Activated naive CD8-positive, alpha-beta T cell treated with anti-CD3 and anti-CD28 coated beads, Interleukin-2, amount 50 U/mL, for 24 hours (primary cell): ENCODE results near the gene WNT2B.

Experiments
- ATAC-seq: fragments of 150-1000 bp; cut with Tn5 transposase; one replicate; pipeline ENCODE4 v1.10.0; 2021
- DNase-seq: peaks from one replicate; pipeline ENCODE4 v3.0.0; 2021
- H3K27ac Mint-ChIP-seq: one replicate; pipeline ENCODE4 v1.8.0; 2021; ENCODE audit warnings: mild to moderate bottlenecking, mixed read lengths
- H3K27me3 Mint-ChIP-seq: one replicate; pipeline ENCODE4 v1.8.0; 2021; ENCODE audit warnings: mixed read lengths
- H3K36me3 Mint-ChIP-seq: one replicate; pipeline ENCODE4 v1.8.0; 2021; ENCODE audit warnings: low read depth, mixed read lengths
- H3K4me1 Mint-ChIP-seq: one replicate; pipeline ENCODE4 v1.8.0; 2021; ENCODE audit warnings: mixed read lengths
- H3K4me3 Mint-ChIP-seq: one replicate; pipeline ENCODE4 v1.8.0; 2021; ENCODE audit warnings: mild to moderate bottlenecking, moderate library complexity, mixed read lengths
- H3K9me3 Mint-ChIP-seq: one replicate; pipeline ENCODE4 v1.8.0; 2021; ENCODE audit warnings: mixed read lengths

The WNT2B gene

DNA sequence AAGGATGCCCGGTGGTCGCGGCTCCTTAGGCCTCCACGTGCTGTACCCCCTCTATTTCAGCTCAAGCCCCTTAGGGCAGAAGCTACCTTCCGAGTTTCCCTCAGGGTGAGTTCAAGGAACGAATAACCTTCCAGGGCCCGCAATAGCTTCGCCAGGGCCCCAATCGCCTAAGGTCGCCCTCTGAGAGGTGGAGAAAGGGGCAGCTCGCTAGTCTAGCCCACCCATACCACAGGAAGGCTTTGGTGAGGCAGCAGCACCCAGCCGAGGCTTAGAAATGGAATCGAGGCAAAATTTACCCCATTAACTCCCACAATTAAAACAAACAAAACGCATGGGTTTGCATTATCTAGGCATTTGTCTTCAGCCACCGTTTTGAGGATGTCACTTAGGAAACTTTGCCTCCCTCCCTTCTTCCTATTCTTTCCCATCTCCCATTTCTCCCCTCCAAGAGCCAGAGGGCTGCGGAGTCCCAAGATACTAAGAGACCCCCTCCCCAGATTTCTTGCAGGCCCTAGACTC is 954 bp downstream of the WNT2B start:
- Mint-ChIP-seq H3K27me3 (peaks cover 37% of the 10 kb centered on the region), H3K4me1 (peaks cover 6% of the 10 kb centered on the region), H3K9me3 (no peaks in the 10 kb centered on the region), H3K27ac (no peak overlapping the region), H3K4me3 (peak overlapping the region; percentile 3), H3K36me3 (no peaks in the 10 kb centered on the region)
- DNase-seq (no peak), ATAC-seq (no peak)

DNA sequence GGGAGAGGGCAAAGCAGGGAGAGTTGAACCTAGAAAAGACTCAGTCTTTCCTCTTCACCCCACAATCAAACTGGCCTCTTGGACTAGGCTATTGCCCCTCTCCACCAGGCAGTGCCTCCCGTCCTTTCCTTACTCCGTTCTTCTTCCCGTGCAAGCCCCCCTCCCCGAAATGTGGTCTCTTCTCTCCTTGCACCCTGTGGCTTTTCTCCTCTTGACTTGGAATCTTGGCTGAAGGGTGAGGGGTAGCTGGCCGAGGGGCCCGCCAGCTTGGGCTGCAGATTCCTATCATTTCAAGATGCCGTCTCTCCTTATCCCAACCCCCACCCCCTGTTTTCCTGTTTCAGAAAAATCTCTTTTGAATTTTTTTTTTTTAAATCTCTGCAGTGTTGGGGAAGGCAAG is 1.6 kb downstream of the WNT2B start:
- peaks cover 6% of the 10 kb centered on the region for H3K4me1 Mint-ChIP-seq
- no peak overlapping the region for H3K4me3 Mint-ChIP-seq
- no peak overlapping the region for H3K27ac Mint-ChIP-seq
- H3K27me3 Mint-ChIP-seq, result peaks cover 35% of the 10 kb centered on the region
- ATAC-seq (no peak), DNase-seq (no peak)
- no peaks in the 10 kb centered on the region for H3K36me3 Mint-ChIP-seq
- no peaks in the 10 kb centered on the region for H3K9me3 Mint-ChIP-seq

DNA sequence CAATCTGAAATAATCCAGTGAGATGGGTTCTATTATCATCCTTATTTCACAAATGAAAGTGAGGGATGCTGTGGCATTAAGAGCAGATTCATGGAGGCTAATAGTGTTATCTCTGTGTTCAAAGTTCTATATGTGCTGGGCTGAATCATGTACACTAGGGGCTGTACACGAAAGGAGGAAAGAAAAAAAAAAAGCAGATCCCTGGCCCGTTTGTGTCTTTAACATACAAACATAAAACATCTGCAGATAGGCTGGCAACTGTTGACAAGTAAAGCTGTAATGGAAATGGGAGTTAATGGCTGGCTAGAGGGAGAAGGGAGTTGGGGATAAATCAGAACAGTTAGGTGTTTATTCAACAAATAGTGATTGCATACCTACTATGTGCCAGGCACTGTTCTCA is 3.1 kb downstream of the WNT2B start:
- Mint-ChIP-seq H3K36me3 (no peaks in the 10 kb centered on the region), H3K27ac (no peak overlapping the region), H3K4me3 (no peak overlapping the region), H3K9me3 (no peaks in the 10 kb centered on the region), H3K27me3 (peaks cover 29% of the 10 kb centered on the region), H3K4me1 (peaks cover 6% of the 10 kb centered on the region)
- ATAC-seq (no peak), DNase-seq (no peak)

DNA sequence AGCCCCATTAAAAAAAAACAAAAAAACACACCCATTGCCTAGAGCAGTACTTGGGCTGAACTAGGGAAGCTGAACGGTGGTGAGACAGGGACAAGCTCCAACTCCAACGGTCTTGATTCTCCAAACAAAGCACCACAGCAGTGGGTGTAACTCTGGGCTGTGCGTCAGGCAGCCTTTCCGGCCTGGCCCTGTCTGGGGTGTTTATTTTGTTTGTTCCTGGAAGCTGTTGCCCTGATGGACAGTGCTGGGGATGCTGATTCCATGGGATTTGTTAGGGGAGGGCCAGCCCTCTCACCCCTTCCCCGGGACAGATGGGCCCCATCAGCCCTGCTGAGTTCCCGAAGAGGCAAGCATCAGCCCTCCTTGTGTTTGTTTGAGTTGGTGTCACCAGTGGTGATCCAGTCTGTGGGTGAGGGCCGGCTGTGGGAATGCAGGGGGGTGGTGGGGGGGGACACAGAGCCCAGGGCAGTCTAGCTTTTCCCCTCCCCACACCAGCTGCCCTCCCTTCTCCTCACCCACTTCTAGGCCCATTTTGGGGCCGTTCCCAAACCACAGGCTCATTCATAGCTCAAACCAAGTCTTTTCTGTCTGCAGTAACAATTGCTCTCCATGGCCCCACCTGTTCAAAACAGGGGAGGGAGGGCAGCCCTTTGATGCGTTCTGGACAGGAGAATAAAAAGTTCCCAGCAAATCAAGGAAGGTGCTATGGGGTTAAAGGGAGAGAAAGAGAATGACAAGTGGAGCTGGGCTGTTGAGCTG is 4.5 kb downstream of the WNT2B start:
- H3K9me3 Mint-ChIP-seq, result no peaks in the 10 kb centered on the region
- no peak overlapping the region for H3K4me3 Mint-ChIP-seq
- no peaks in the 10 kb centered on the region for H3K36me3 Mint-ChIP-seq
- no peak overlapping the region for H3K27ac Mint-ChIP-seq
- peaks cover 18% of the 10 kb centered on the region for H3K27me3 Mint-ChIP-seq
- H3K4me1 Mint-ChIP-seq, result peaks cover 2% of the 10 kb centered on the region
- ATAC-seq (no peak), DNase-seq (no peak)

DNA sequence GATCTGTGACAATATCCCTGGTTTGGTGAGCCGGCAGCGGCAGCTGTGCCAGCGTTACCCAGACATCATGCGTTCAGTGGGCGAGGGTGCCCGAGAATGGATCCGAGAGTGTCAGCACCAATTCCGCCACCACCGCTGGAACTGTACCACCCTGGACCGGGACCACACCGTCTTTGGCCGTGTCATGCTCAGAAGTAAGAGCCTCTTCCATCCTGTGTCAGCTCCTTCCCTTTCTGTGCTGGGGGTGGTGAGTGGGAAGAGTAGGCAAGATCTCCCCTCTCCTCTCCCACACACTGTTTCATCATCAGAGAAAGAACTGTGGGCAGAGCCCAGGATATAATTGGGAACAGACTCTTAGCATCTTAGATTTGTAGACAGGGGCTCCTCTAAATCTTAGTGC is 6.1 kb downstream of the WNT2B start:
- Mint-ChIP-seq H3K9me3 (no peaks in the 10 kb centered on the region), H3K4me1 (no peaks in the 10 kb centered on the region), H3K27ac (no peak overlapping the region), H3K4me3 (no peak overlapping the region), H3K36me3 (no peaks in the 10 kb centered on the region), H3K27me3 (peaks cover 9% of the 10 kb centered on the region)
- no peak for DNase-seq
- no peak for ATAC-seq

DNA sequence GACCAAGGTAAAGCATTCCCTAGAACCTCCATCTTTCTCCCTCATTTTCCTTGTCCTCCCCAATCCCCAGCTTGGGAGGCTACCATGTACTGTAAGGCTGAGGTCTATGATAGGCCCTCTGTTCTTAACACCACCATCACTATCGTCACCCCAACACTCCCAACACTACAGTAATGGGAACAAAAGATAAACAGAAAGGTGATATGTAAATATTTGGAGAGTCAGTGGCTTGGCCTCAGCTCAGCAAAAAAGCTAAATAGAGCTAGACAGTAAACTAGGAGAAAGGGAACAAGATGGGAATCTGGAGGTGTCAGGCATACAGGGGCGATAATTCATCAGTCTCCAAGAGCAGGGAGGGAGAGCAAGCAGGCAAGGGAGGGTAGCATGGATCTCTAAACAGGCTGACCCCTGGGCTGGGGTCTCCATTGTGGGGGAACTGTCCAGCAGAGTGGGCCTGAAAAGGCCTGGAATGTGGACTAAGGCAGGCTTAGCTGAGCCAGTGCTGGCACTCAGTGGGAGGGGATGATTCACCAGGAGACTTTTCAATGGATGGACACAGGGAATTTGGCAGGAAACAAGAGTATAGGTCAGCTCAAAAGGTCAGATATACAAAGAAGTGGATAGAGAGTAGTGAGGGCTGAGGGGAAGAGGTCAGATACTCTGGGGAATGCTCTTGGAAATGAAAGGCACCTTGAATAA is 6.7 kb downstream of the WNT2B start:
- Mint-ChIP-seq H3K9me3 (no peaks in the 10 kb centered on the region), H3K4me1 (no peaks in the 10 kb centered on the region), H3K27ac (no peak overlapping the region), H3K36me3 (no peaks in the 10 kb centered on the region), H3K27me3 (peaks cover 3% of the 10 kb centered on the region), H3K4me3 (no peak overlapping the region)
- no peak for ATAC-seq
- DNase-seq, result no peak

DNA sequence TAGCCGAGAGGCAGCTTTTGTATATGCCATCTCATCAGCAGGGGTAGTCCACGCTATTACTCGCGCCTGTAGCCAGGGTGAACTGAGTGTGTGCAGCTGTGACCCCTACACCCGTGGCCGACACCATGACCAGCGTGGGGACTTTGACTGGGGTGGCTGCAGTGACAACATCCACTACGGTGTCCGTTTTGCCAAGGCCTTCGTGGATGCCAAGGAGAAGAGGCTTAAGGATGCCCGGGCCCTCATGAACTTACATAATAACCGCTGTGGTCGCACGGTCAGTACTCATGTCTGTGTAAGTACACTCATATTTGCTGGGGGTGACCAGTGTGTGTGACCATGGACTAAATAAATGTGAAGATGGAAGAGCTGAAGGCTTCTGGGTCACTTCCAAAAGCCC is 7.4 kb downstream of the WNT2B start:
- H3K9me3 Mint-ChIP-seq, result no peaks in the 10 kb centered on the region
- no peak for DNase-seq
- H3K4me3 Mint-ChIP-seq, result no peak overlapping the region
- H3K27me3 Mint-ChIP-seq, result no peaks in the 10 kb centered on the region
- ATAC-seq, result no peak
- no peaks in the 10 kb centered on the region for H3K4me1 Mint-ChIP-seq
- no peaks in the 10 kb centered on the region for H3K36me3 Mint-ChIP-seq
- no peak overlapping the region for H3K27ac Mint-ChIP-seq

DNA sequence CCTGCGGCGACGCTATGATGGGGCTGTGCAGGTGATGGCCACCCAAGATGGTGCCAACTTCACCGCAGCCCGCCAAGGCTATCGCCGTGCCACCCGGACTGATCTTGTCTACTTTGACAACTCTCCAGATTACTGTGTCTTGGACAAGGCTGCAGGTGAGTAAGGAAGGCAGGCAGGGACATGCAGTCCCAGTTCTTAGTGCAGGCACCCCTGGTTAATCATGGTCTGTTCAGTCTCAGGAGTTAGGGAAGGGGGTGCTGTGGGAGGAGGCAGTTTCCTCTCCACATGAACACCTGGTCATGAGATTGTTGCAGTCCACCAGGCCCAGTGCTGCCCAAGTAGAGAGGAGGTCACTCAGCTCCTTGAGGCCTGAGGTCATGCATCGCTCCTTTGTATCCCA is 8.5 kb downstream of the WNT2B start:
- no peaks in the 10 kb centered on the region for H3K27me3 Mint-ChIP-seq
- H3K36me3 Mint-ChIP-seq, result no peaks in the 10 kb centered on the region
- ATAC-seq, result no peak
- no peaks in the 10 kb centered on the region for H3K4me1 Mint-ChIP-seq
- DNase-seq, result no peak
- H3K9me3 Mint-ChIP-seq, result no peaks in the 10 kb centered on the region
- no peak overlapping the region for H3K4me3 Mint-ChIP-seq
- no peak overlapping the region for H3K27ac Mint-ChIP-seq

DNA sequence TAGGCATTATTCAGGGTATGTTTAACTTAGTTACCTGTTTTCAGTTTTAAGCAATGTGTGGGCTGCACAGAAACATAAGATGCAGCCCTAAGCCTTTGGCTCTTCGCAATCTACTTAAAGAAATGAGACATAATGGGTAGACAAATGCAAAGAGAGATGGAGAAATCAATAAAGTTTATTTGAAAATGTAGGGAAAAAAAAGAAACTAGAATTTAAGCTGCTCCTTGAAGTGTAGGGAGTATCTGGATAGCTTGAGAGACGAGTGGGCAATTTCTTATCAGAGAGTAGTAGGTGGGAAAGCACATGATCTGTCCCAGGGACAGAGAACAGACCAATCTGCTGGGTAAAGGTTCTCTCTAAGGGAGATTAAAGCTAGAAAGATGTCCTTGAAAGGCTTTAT is 8.9 kb downstream of the WNT2B start:
- no peaks in the 10 kb centered on the region for H3K36me3 Mint-ChIP-seq

DNA sequence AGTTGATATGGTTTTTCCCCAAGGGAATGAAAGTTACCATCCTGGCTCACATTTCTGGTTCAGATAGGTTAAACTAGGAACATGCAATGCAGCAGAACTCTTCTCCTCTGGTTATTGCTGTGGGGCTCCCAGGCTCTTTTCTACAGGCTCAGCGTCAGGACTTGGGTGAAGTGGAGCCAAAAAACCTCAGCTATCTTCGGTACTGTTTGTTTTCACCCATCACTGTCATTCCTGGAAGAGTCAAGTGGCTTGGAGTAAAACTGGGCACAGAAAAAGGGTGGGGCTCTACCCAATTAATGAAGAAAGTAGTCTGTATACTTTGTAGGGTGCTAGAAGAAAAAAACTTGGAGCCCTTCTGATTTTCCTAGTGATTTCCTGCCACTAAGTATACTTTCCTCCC is 9.4 kb downstream of the WNT2B start:
- H3K9me3 Mint-ChIP-seq, result no peaks in the 10 kb centered on the region
- ATAC-seq (no peak), DNase-seq (no peak)
- H3K4me1 Mint-ChIP-seq, result no peaks in the 10 kb centered on the region
- H3K27ac Mint-ChIP-seq, result peak overlapping the region; percentile 33
- no peaks in the 10 kb centered on the region for H3K36me3 Mint-ChIP-seq
- no peaks in the 10 kb centered on the region for H3K27me3 Mint-ChIP-seq
- H3K4me3 Mint-ChIP-seq, result no peak overlapping the region

More for the DNA sequence above, 8.9 kb downstream of the WNT2B start:
- no peak overlapping the region for H3K4me3 Mint-ChIP-seq
- no peak overlapping the region for H3K27ac Mint-ChIP-seq
- no peaks in the 10 kb centered on the region for H3K9me3 Mint-ChIP-seq
- no peaks in the 10 kb centered on the region for H3K4me1 Mint-ChIP-seq
- no peaks in the 10 kb centered on the region for H3K27me3 Mint-ChIP-seq
- no peak for DNase-seq
- no peak for ATAC-seq

DNA sequence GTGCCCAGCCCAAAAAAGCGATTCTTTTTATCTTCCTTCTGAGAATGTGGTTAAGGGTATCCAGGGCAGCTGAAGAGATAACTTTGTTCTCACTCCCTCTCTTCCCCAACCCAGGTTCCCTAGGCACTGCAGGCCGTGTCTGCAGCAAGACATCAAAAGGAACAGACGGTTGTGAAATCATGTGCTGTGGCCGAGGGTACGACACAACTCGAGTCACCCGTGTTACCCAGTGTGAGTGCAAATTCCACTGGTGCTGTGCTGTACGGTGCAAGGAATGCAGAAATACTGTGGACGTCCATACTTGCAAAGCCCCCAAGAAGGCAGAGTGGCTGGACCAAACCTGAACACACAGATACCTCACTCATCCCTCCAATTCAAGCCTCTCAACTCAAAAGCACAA is 11.4 kb downstream of the WNT2B start:
- ATAC-seq, result no peak
- DNase-seq, result no peak
- H3K4me3 Mint-ChIP-seq, result no peak overlapping the region
- H3K27me3 Mint-ChIP-seq, result no peaks in the 10 kb centered on the region
- no peaks in the 10 kb centered on the region for H3K36me3 Mint-ChIP-seq
- no peaks in the 10 kb centered on the region for H3K4me1 Mint-ChIP-seq
- H3K27ac Mint-ChIP-seq, result no peak overlapping the region
- H3K9me3 Mint-ChIP-seq, result no peaks in the 10 kb centered on the region

DNA sequence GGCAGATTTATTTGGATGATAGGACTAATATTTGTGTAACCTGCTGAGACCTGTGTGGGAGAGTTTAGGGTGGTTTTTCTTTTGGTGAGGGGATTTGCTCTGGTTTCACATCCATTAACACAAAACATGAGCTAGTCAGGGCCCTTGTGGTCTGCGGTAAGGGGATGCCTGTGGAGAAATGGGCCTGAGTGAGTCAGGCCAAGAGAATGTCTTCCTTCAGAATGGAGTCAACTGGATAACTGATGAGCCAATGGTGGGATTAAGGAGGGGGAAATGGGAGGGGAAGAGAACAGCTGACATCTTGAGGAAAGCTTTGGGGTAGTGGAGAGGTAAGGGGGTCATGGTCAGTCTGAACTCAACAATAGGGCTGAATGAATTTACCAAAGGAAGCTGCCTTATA is 13.9 kb downstream of the WNT2B start:
- Mint-ChIP-seq H3K27ac (no peak overlapping the region), H3K4me1 (no peaks in the 10 kb centered on the region), H3K36me3 (peaks cover 2% of the 10 kb centered on the region), H3K9me3 (no peaks in the 10 kb centered on the region), H3K27me3 (no peaks in the 10 kb centered on the region), H3K4me3 (no peak overlapping the region)
- ATAC-seq (no peak), DNase-seq (no peak)

DNA sequence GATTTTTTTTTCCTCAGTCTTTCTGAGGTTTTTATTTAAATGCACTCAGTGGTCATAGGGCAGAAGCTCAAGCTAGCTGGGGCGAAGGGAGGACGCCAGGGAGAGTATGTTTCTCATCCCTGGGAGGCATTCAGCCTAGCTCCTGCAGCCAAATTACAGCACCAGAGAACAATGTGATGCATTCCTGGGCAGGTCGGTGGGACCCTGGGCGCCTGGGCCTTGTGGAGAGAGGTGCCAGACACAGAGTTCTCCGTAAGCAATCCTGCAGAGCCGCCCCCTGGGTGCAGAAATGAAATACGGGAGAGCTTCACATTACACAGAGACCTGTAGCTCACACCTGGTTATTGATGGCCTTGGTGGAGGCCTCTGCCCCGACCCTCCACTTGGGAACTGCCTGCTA is 15.5 kb downstream of the WNT2B start:
- no peak overlapping the region for H3K4me3 Mint-ChIP-seq
- H3K27me3 Mint-ChIP-seq, result no peaks in the 10 kb centered on the region
- ATAC-seq, result no peak

DNA sequence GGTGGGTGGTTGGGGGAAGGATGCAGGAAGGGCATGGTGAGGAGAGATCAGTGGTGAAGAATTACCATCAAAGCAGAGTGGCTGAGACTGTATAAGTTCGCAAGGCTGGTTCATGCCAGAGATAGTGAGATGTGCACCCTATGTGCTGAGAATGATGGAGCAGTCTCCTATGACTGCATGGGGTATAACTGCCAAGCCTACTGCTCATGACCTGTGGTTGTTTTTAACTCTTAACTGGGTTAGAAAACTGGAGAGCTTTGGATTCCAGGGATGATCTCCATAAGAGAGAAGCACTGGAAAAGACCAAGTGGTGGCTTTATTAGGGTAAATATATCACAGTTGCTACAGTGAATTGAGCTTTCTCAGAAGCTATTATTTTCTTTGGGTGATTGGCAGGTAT is 16.2 kb downstream of the WNT2B start:
- Mint-ChIP-seq H3K4me3 (no peak overlapping the region), H3K27ac (no peak overlapping the region), H3K4me1 (no peaks in the 10 kb centered on the region), H3K27me3 (no peaks in the 10 kb centered on the region), H3K36me3 (peaks cover 2% of the 10 kb centered on the region), H3K9me3 (no peaks in the 10 kb centered on the region)
- no peak for DNase-seq
- ATAC-seq, result no peak

More for the DNA sequence above, 15.5 kb downstream of the WNT2B start:
- no peak for DNase-seq
- Mint-ChIP-seq H3K4me1 (no peaks in the 10 kb centered on the region), H3K36me3 (peaks cover 2% of the 10 kb centered on the region), H3K27ac (no peak overlapping the region), H3K9me3 (no peaks in the 10 kb centered on the region)

DNA sequence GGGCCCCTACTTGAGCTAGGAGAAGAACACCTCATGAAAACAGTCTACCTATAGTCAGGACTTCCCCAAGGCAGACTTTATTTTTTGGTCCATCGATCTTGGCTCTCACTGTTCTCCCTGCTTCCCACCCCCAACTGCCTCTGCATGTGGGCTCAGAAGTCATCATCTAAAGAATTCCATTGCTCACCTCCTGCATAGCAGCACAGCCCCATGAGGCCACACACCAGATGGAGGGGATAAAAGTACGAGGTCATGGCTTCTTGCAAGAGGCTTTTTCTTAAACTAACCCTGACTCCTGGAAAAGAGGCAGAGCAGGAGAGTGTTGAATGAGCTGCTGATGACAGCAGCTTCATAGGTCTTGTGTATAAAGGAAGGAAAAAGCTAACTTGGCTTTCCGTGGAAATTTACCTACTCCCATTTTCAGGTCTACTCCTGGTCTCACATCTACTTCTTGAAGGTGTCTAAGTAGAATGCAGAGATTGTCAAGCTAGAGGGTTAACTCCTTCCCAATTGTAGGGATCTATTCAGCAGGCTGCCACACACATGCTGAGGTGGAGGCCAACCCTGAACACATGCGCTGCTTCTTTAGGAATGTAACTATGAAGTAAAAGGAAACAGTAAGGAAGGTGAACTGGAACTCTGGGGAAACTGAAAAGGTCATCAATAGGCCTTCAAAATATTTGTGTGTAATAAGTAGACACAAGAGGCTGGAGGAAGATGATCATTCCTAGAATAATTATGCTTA is 18.7 kb downstream of the WNT2B start:
- DNase-seq, result no peak
- H3K27ac Mint-ChIP-seq, result no peak overlapping the region
- H3K36me3 Mint-ChIP-seq, result peaks cover 2% of the 10 kb centered on the region
- no peak for ATAC-seq
- H3K4me1 Mint-ChIP-seq, result no peaks in the 10 kb centered on the region
- no peak overlapping the region for H3K4me3 Mint-ChIP-seq
- H3K27me3 Mint-ChIP-seq, result no peaks in the 10 kb centered on the region
- H3K9me3 Mint-ChIP-seq, result no peaks in the 10 kb centered on the region
